Pancreas (tissue), 10 donors: Measurements from ENCODE around the gene TRIM54. TPM values are rescaled to one million over a fixed set of nuclear protein-coding genes. Genes with fewer than 3 reads are reported as not detected.

Experiments used
- ATAC-seq, 4 donors: fragments of 200-7000 bp; cut with Tn5 transposase; one replicate each; pipeline versions ENCODE4 v1.8.0 to v1.9.1; 2020; ENCODE audit warnings: mild to moderate bottlenecking in 4 of 4, moderate library complexity in 4 of 4
- DNase-seq, 6 donors: peaks; one replicate each; pipeline ENCODE4 v3.0.0-alpha.2; 2020
- FAIRE-seq: peaks from 2 replicates; lab custom pipeline; 2012; peaks lifted over from hg19 to GRCh38; lab: Jason Lieb, UNC
- H3K27ac ChIP-seq, 4 donors: fragments of 200-600 bp; sonication (generic); 1 replicate in 3 of 4; 2 replicates in 1 of 4; pipeline versions ENCODE4 v1.5.0 to v1.8.0; 2020
- H3K27me3 ChIP-seq, 4 donors: fragments of 200-600 bp; one replicate each; pipeline ENCODE4 v1.8.0; 2021
- H3K36me3 ChIP-seq, 3 donors: fragments of 200-600 bp; sonication (generic) in 1 of 3; one replicate each; pipeline versions ENCODE4 v1.5.0 to v1.8.0; 2020 to 2021
- H3K4me1 ChIP-seq, 3 donors: fragments of 200-600 bp; one replicate each; pipeline ENCODE4 v1.8.0; 2021
- H3K4me3 ChIP-seq, 4 donors: fragments of 200-600 bp; sonication (generic) in 2 of 4; one replicate each; pipeline versions ENCODE4 v1.5.0 to v1.8.0; 2020 to 2021
- H3K9me3 ChIP-seq, 4 donors: fragments of 200-600 bp; one replicate each; pipeline ENCODE4 v1.8.0; 2021
- CTCF ChIP-seq, 4 donors: fragments of 200-600 bp; sonication (generic) in 3 of 4; IDR thresholded peaks; one replicate each; pipeline versions ENCODE4 v1.5.0 to v1.8.0; 2021; ENCODE audit warnings: antibody characterized with exemption in 4 of 4
- WGBS, 2 donors: extraction: QIAGEN DNeasy Blood & Tissue Kit; methylation state at CpG; one replicate each; pipeline ENCODE4 v1.1.7; 2013; 5-methylcytosine and 5-hydroxymethylcytosine counted together
- intact Hi-C, 3 donors: fragments of 100-400 bp; cut with DNase I; formaldehyde crosslinking; loops; one replicate each; pipeline versions ENCODE4 v1.11.1 to v1.14.2; 2022
- polyA plus RNA-seq, 2 donors: library from polyadenylated mRNA; stranded (reverse); fragments of 200-250 nt; gene quantifications; one replicate each; pipeline ENCODE4 v1.2.3, GENCODE V29; 2013
- total RNA-seq, 6 donors: library from RNA; stranded (reverse); fragmentation: NEBNext Ultra II Directional in 4 of 6; extraction: Animal tissue kit (Norgen Biotek cat#: 25700) in 4 of 6; gene quantifications; one replicate each; pipeline versions ENCODE4 v1.2.1 to v1.2.4, GENCODE V29; 2021 to 2023
- donor health status: healthy with polysubstance abuse.
- donor health status: DM: no; HTN: no; CAD: no; lungs with moderate emphysema.
- donor health status: DM: no; HTN: no; CAD: no.
- donor health status: control.
- donor health status: control.
- donor health status: Bipolar disorder and iron deficiency.
- donor health status: DM: yes; HTN: yes; CAD: no.
- donor health status: DM: no; HTN: no; CAD: no.
- donor health status: DM: no; HTN: no; CAD: no.
- donor health status: DM: yes; HTN: yes; CAD: no.

Gene TRIM54
- total and polyA plus RNA-seq, 8 donors: 0.08 to 1.1 (median 0.29) TPM

GRCh38 chr2:27288610-27289009 is 6.4 kb downstream of the TRIM54 start:
- Histone ChIP-seq H3K27me3 (no peaks in the 10 kb centered on the region), H3K36me3 (no peaks in the 10 kb centered on the region), H3K4me1 (peaks cover 0 to 10% (median 0%) of the 10 kb centered on the region in 3 donors), H3K9me3 (no peaks in the 10 kb centered on the region), H3K4me3 (no peak overlapping the region), H3K27ac (no peak overlapping the region)
- DNase-seq (no peak), ATAC-seq (no peak), FAIRE-seq (no peak)
- TF ChIP-seq CTCF (IDR thresholded peaks at IDR 0.05): no peak
- intact Hi-C loops: no loop called here
- 42 to 59% methylated on average over 3 of the region's 3 CpGs for WGBS, 2 donors

GRCh38 chr2:27290549-27290948 is 8.3 kb downstream of the TRIM54 start:
- Histone ChIP-seq H3K36me3 (no peaks in the 10 kb centered on the region), H3K4me1 (peaks cover 0 to 12% (median 0%) of the 10 kb centered on the region in 3 donors), H3K27ac (no peak overlapping the region), H3K27me3 (no peaks in the 10 kb centered on the region), H3K9me3 (no peaks in the 10 kb centered on the region), H3K4me3 (no peak overlapping the region)
- intact Hi-C loops: no loop called here
- no peak for TF ChIP-seq CTCF (IDR thresholded peaks at IDR 0.05)
- no peak for ATAC-seq
- no peak for FAIRE-seq
- DNase-seq: no peak
- 88 to 93% methylated on average over 5 of the region's 5 CpGs for WGBS, 2 donors

GRCh38 chr2:27291865-27292264 is 9.6 kb downstream of the TRIM54 start:
- ATAC-seq (no peak), FAIRE-seq (no peak), DNase-seq (no peak)
- Histone ChIP-seq H3K9me3 (no peaks in the 10 kb centered on the region), H3K4me3 (no peak overlapping the region), H3K36me3 (no peaks in the 10 kb centered on the region), H3K4me1 (peaks cover 0 to 12% (median 0%) of the 10 kb centered on the region in 3 donors), H3K27me3 (no peaks in the 10 kb centered on the region), H3K27ac (no peak overlapping the region)
- intact Hi-C loops: no loop called here
- TF ChIP-seq CTCF (IDR thresholded peaks at IDR 0.05): no peak
- WGBS, 2 donors: 46 to 47% methylated on average over 6 of the region's 6 CpGs

GRCh38 chr2:27294928-27295327 is 12.7 kb downstream of the TRIM54 start:
- FAIRE-seq (no peak), DNase-seq (no peak), ATAC-seq (no peak)
- Histone ChIP-seq H3K4me3 (no peak overlapping the region), H3K36me3 (no peaks in the 10 kb centered on the region), H3K9me3 (no peaks in the 10 kb centered on the region), H3K27me3 (no peaks in the 10 kb centered on the region), H3K27ac (no peak overlapping the region), H3K4me1 (peaks cover 0 to 12% (median 0%) of the 10 kb centered on the region in 3 donors)
- intact Hi-C loops: no loop called here
- WGBS, 2 donors: 75 to 76% methylated on average over 8 of the region's 8 CpGs
- TF ChIP-seq CTCF (IDR thresholded peaks at IDR 0.05): no peak

- 32 to 48% methylated on average over 4 of the region's 4 CpGs for whole genome bisulfite sequencing, 2 donors
- Histone ChIP-seq H3K36me3 (no peaks in the 10 kb centered on the region), H3K4me1 (peaks cover 0 to 12% (median 0%) of the 10 kb centered on the region in 3 donors), H3K27me3 (no peaks in the 10 kb centered on the region), H3K4me3 (no peak overlapping the region), H3K9me3 (no peaks in the 10 kb centered on the region), H3K27ac (no peak overlapping the region)
- ATAC-seq: no peak
- intact Hi-C loops: no loop called here
- no peak for TF ChIP-seq CTCF (IDR thresholded peaks at IDR 0.05)
- FAIRE-seq: no peak
- DNase-seq: no peak
Observed at GRCh38 chr2:27296481-27296880, 14.3 kb downstream of the TRIM54 start.
